ENCODE measurements around the gene PTGER1.

PTGER1 gene

GRCh38 chr19:14442891-14443631 lies 32.1 kb downstream of the PTGER1 start:
- in situ Hi-C loops (cut with MboI; ENCODE audit: low sequenced_read_pairs) = no loop called here

GRCh38 chr19:14441041-14441938 lies 33.9 kb downstream of the PTGER1 start:
- in situ Hi-C loops (cut with MboI; ENCODE audit: low sequenced_read_pairs) = no loop called here

- in situ Hi-C loops (cut with MboI; ENCODE audit: low sequenced_read_pairs) = no loop called here
Observed at GRCh38 chr19:14440049-14440448, 35.1 kb downstream of the PTGER1 start.

- in situ Hi-C loops (cut with MboI; ENCODE audit: low sequenced_read_pairs) = no loop called here
Observed at GRCh38 chr19:14439014-14439413, 36.1 kb downstream of the PTGER1 start.

- in situ Hi-C loops (cut with MboI; ENCODE audit: low sequenced_read_pairs) = no loop called here
Observed at GRCh38 chr19:14437578-14438140, 37.5 kb downstream of the PTGER1 start.

GRCh38 chr19:14435320-14436050 lies 39.7 kb downstream of the PTGER1 start:
- in situ Hi-C loops (cut with MboI; ENCODE audit: low sequenced_read_pairs) = no loop called here

- in situ Hi-C loops (cut with MboI; ENCODE audit: low sequenced_read_pairs) = no loop called here
Observed at GRCh38 chr19:14434543-14435319, 40.4 kb downstream of the PTGER1 start.

GRCh38 chr19:14433554-14434501 lies 41.3 kb downstream of the PTGER1 start:
- in situ Hi-C loops (cut with MboI; ENCODE audit: low sequenced_read_pairs) = no loop called here

- in situ Hi-C loops (cut with MboI; ENCODE audit: low sequenced_read_pairs) = no loop called here
Observed at GRCh38 chr19:14432791-14433553, 42.2 kb downstream of the PTGER1 start, which contains the start of gene PKN1. PKN1 (plus strand) TSS chr19:14433306; CDS start chr19:14433522, 216 bp downstream.

GRCh38 chr19:14430712-14431111 lies 44.4 kb downstream of the PTGER1 start:
- in situ Hi-C loops (cut with MboI; ENCODE audit: low sequenced_read_pairs) = no loop called here

GRCh38 chr19:14428882-14429416 lies 46.2 kb downstream of the PTGER1 start:
- in situ Hi-C loops (cut with MboI; ENCODE audit: low sequenced_read_pairs) = no loop called here

- in situ Hi-C loops (cut with MboI; ENCODE audit: low sequenced_read_pairs) = no loop called here
Observed at GRCh38 chr19:14427461-14427860, 47.7 kb downstream of the PTGER1 start.

- in situ Hi-C loops (cut with MboI; ENCODE audit: low sequenced_read_pairs) = no loop called here
Observed at GRCh38 chr19:14425696-14426138, 49.4 kb downstream of the PTGER1 start.
